Measurements from ENCODE around the gene FCGR3A.

DNA sequence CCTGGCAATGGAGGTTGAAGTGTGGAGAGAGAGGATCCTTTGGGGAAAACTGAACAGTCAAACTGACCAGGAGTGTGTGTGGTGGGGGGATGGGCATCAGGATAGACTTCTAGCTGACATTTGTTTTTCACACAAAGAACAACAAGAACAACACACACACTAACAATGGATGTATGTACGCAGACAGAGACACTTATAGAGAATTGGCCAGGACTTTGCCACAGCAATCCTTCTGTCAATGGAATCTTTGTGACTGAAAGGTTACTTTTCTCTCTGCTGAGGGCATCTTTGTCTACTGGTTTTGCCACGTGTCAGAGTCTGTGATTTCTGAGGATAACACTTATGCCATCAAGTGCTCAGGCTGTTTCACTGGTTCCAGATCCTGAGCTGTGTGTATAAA is 56.8 kb downstream of the FCGR3A start:
- TF ChIP-seq CTCF (IDR thresholded peaks at IDR 0.05) (no peak), POLR2A (IDR thresholded peaks at IDR 0.05) (no peak)
